Ascending aorta (tissue), 2 donors: Measurements from ENCODE around the gene ZNF280C. TPM values are rescaled to one million over a fixed set of nuclear protein-coding genes. Genes with fewer than 3 reads are reported as not detected.

Experiments used
- DNase-seq, 2 donors: peaks; one replicate each; pipeline ENCODE4 v3.0.0-alpha.2; 2019; ENCODE audit warnings: low spot score in 2 of 2
- H3K27ac ChIP-seq, 2 donors: fragments of 200-600 bp; sonication (generic); one replicate each; pipeline ENCODE4 v1.5.1; 2016 to 2017; ENCODE audit warnings: mild to moderate bottlenecking in 1 of 2
- H3K27me3 ChIP-seq: fragments of 200-600 bp; sonication (generic); one replicate; pipeline ENCODE4 v1.5.1; 2017
- H3K36me3 ChIP-seq, 2 donors: fragments of 200-600 bp; sonication (generic); one replicate each; pipeline ENCODE4 v1.5.1; 2016
- H3K4me1 ChIP-seq, 2 donors: fragments of 200-600 bp; sonication (generic); one replicate each; pipeline ENCODE4 v1.5.1; 2016 to 2017; ENCODE audit warnings: mild to moderate bottlenecking in 1 of 2
- H3K4me3 ChIP-seq, 2 donors: fragments of 200-600 bp; sonication (generic); one replicate each; pipeline ENCODE4 v1.5.1; 2016 to 2017; ENCODE audit warnings: mild to moderate bottlenecking in 1 of 2
- H3K9me3 ChIP-seq, 2 donors: fragments of 200-600 bp; sonication (generic); one replicate each; pipeline ENCODE4 v1.5.1; 2016
- CTCF ChIP-seq, 3 experiments: fragments of 200-600 bp in 2 of 3; fragments of 450-650 bp in 1 of 3; sonication (generic) in 2 of 3; IDR thresholded peaks; one replicate each; pipeline ENCODE4 v1.5.1; 2016 to 2019; ENCODE audit warnings: antibody characterized with exemption in 3 of 3, mild to moderate bottlenecking in 1 of 3, moderate library complexity in 1 of 3
- intact Hi-C: fragments of 100-400 bp; cut with DNase I; formaldehyde crosslinking; loops from one replicate; pipeline ENCODE4 v1.15.1; 2023
- total RNA-seq: library from RNA; depleted of rRNA; stranded (reverse); fragments of >200 nt; gene quantifications from one replicate; pipeline ENCODE4 v1.1.0, GENCODE V29; 2016

The ZNF280C gene
- total RNA-seq, 1 donor from 2014 or later = 5.0 TPM

DNA sequence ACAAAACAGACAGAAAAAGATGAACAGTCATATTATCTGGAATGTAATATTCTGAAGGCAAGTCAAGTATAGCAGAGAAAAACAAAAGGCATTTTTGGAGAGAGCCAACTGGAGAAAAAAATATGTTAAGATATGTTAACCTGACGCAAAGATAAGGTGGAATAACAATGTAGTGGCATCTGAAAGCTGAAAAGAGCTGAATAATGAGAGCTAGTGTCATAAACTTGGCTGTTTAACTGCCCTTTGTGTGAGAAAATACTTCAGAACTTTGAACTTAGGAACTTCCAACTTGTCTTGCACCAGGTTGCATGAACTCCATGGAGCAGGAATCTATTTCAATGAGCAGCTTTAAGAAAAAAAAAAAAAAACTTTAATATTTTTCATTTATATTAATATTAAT lies 64.1 kb downstream of the ZNF280C start:
- H3K36me3 ChIP-seq = no peaks in the 10 kb centered on the region
- no peak for DNase-seq
- no peak overlapping the region for H3K4me3 ChIP-seq
- no peak overlapping the region for H3K27ac ChIP-seq
- no peaks in the 10 kb centered on the region for H3K4me1 ChIP-seq
- TF ChIP-seq CTCF (IDR thresholded peaks at IDR 0.05) = no peak
- no peaks in the 10 kb centered on the region for H3K9me3 ChIP-seq
- intact Hi-C loops = no loop called here
- no peaks in the 10 kb centered on the region for H3K27me3 ChIP-seq

GRCh38 chrX:130197464-130197863 lies 71.2 kb downstream of the ZNF280C start:
- Histone ChIP-seq H3K4me1 (no peaks in the 10 kb centered on the region), H3K27me3 (no peaks in the 10 kb centered on the region), H3K4me3 (no peak overlapping the region), H3K9me3 (no peaks in the 10 kb centered on the region), H3K27ac (no peak overlapping the region), H3K36me3 (no peaks in the 10 kb centered on the region)
- TF ChIP-seq CTCF (IDR thresholded peaks at IDR 0.05) = no peak
- DNase-seq = no peak
- intact Hi-C loops = no loop called here

GRCh38 chrX:130196466-130196865 lies 72.2 kb downstream of the ZNF280C start:
- Histone ChIP-seq H3K36me3 (no peaks in the 10 kb centered on the region), H3K27me3 (no peaks in the 10 kb centered on the region), H3K4me1 (no peaks in the 10 kb centered on the region), H3K9me3 (no peaks in the 10 kb centered on the region), H3K27ac (no peak overlapping the region), H3K4me3 (no peak overlapping the region)
- no peak for TF ChIP-seq CTCF (IDR thresholded peaks at IDR 0.05)
- no peak for DNase-seq
- intact Hi-C loops = no loop called here

GRCh38 chrX:130190801-130191200 lies 77.9 kb downstream of the ZNF280C start:
- H3K4me1 ChIP-seq = no peaks in the 10 kb centered on the region
- no peak for DNase-seq

DNA sequence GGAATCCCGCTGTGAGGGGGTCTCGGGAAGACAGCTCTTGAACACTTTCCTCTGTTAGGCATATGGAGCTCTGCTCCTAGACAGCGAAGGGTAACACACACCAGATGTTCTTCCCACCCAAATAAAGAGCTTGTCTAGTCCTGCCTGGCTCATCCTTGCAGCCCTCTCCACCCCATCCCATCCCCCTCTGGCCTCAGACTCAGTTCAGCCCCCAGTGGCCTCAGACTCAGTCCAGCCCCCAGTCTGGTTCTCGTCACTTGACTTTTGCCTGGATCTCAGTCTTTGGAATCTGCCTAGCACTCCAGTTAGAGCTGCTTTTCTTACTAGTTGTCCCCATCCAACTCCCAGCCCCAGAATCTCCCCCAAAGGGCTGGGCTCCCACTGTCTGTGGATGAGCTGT lies 82.0 kb downstream of the ZNF280C start:
- Histone ChIP-seq H3K4me3 (no peak overlapping the region), H3K27ac (no peak overlapping the region), H3K9me3 (no peaks in the 10 kb centered on the region), H3K4me1 (no peaks in the 10 kb centered on the region), H3K27me3 (no peaks in the 10 kb centered on the region), H3K36me3 (no peaks in the 10 kb centered on the region)
- no peak for TF ChIP-seq CTCF (IDR thresholded peaks at IDR 0.05)
- intact Hi-C loops = no loop called here
- no peak for DNase-seq

More at GRCh38 chrX:130190801-130191200, 77.9 kb downstream of the ZNF280C start:
- Histone ChIP-seq H3K4me3 (no peak overlapping the region), H3K27ac (no peak overlapping the region), H3K9me3 (no peaks in the 10 kb centered on the region), H3K27me3 (no peaks in the 10 kb centered on the region), H3K36me3 (no peaks in the 10 kb centered on the region)
- intact Hi-C loops = no loop called here
- no peak for TF ChIP-seq CTCF (IDR thresholded peaks at IDR 0.05)

- Histone ChIP-seq H3K9me3 (no peaks in the 10 kb centered on the region), H3K27ac (no peak overlapping the region), H3K27me3 (no peaks in the 10 kb centered on the region), H3K4me3 (no peak overlapping the region), H3K36me3 (no peaks in the 10 kb centered on the region), H3K4me1 (no peaks in the 10 kb centered on the region)
- no peak for DNase-seq
- no peak for TF ChIP-seq CTCF (IDR thresholded peaks at IDR 0.05)
- intact Hi-C loops = no loop called here
Observed at GRCh38 chrX:130184857-130185256, 83.8 kb downstream of the ZNF280C start.
